ENCODE data around the gene EMC6. TPM values are rescaled to one million over a fixed set of nuclear protein-coding genes. Genes with fewer than 3 reads are reported as not detected.
A peak's percentile ranks its signal among the peaks of the same experiment; 100 is the strongest.

EMC6 gene
- total RNA-seq, 1 donor from 2014 or later = 43.0 TPM

DNA sequence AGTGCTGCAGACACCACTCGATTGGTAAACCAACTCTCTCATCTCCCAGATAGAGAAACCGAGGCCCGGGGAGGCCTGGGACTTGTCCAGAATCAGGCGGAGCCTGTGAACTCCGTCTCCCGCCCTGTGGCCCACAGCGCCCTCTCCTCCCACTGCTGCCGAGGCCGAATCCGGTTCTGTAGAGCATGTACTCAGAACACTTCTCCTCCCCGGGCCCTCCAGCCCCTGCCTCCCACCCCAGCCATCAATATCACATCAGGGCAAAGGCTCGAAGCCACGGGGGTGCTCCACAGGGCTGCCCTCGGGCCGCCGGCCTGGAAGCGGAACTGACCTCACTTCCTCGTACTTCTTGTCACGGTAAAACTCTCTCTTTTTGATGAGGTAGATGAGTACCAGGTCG, 13.0 kb downstream of the EMC6 start:
- TF ChIP-seq, protein P1, sequence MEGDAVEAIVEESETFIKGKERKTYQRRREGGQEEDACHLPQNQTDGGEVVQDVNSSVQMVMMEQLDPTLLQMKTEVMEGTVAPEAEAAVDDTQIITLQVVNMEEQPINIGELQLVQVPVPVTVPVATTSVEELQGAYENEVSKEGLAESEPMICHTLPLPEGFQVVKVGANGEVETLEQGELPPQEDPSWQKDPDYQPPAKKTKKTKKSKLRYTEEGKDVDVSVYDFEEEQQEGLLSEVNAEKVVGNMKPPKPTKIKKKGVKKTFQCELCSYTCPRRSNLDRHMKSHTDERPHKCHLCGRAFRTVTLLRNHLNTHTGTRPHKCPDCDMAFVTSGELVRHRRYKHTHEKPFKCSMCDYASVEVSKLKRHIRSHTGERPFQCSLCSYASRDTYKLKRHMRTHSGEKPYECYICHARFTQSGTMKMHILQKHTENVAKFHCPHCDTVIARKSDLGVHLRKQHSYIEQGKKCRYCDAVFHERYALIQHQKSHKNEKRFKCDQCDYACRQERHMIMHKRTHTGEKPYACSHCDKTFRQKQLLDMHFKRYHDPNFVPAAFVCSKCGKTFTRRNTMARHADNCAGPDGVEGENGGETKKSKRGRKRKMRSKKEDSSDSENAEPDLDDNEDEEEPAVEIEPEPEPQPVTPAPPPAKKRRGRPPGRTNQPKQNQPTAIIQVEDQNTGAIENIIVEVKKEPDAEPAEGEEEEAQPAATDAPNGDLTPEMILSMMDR (IDR thresholded peaks at IDR 0.05; ENCODE audit: unreplicated experiment) = no peak
- DNase-seq (ENCODE audit: low spot score) = no peak
- no peak overlapping the region for H3K27ac Mint-ChIP-seq (ENCODE audit: unreplicated experiment)

DNA sequence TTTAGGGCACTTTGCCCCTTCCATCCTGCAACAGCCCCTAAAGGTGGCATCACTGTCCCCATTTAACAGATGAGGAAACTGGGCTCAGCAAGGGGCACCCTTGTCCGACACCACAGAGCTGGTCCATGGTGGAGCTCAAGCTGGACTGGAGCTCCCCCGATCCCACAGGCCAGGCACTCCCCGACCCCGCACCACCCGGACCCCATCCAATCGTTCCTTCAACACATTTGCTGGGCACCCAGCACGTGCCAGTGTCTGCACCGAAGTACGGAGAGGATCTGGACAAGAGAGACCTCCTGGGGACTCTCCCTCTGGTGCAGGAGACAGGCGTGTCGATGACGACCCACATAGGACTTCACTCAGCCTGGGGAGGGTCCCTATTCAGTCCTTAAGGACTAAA, 13.4 kb downstream of the EMC6 start:
- H3K4me1 Mint-ChIP-seq (ENCODE audit: unreplicated experiment) = no peaks in the 10 kb centered on the region
- peaks cover 6% of the 10 kb centered on the region for H3K27me3 Mint-ChIP-seq (ENCODE audit: unreplicated experiment)
- TF ChIP-seq, protein P1 (IDR thresholded peaks at IDR 0.05; ENCODE audit: unreplicated experiment) = no peak
- H3K4me3 Mint-ChIP-seq (ENCODE audit: unreplicated experiment) = no peak overlapping the region
- no peak overlapping the region for H3K27ac Mint-ChIP-seq (ENCODE audit: unreplicated experiment)
- DNase-seq (ENCODE audit: low spot score) = no peak
- H3K36me3 Mint-ChIP-seq (ENCODE audit: low read depth, unreplicated experiment) = no peaks in the 10 kb centered on the region
- no peaks in the 10 kb centered on the region for H3K9me3 Mint-ChIP-seq (ENCODE audit: unreplicated experiment)

More for the DNA sequence above, 13.0 kb downstream of the EMC6 start:
- no peaks in the 10 kb centered on the region for H3K4me1 Mint-ChIP-seq (ENCODE audit: unreplicated experiment)
- peaks cover 6% of the 10 kb centered on the region for H3K27me3 Mint-ChIP-seq (ENCODE audit: unreplicated experiment)
- no peak overlapping the region for H3K4me3 Mint-ChIP-seq (ENCODE audit: unreplicated experiment)
- H3K36me3 Mint-ChIP-seq (ENCODE audit: low read depth, unreplicated experiment) = no peaks in the 10 kb centered on the region
- H3K9me3 Mint-ChIP-seq (ENCODE audit: unreplicated experiment) = no peaks in the 10 kb centered on the region

DNA sequence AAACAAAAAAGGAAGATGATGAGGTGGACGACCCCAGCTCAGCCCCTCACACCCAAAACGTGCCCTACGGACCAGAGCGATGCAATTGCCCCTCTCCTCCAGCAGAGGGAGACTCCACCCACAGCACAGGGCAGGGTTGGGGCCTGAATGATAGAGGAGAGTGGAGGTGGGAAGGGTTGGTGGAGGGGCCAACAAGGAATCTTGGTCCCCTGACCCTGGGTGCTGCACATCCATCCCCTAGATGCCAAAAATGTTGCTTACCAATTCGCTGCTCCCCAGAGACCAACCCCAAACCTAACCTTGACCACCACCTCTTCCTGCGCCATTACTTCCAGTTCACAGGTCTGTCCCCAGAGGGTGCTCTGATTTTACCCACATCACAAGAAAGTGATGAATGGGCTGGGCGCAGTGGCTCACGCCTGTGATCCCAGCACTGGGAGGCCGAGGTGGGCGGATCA, 14.5 kb downstream of the EMC6 start:
- TF ChIP-seq, protein P1 (IDR thresholded peaks at IDR 0.05; ENCODE audit: unreplicated experiment) = peak; percentile 94
- Mint-ChIP-seq H3K27ac (ENCODE audit: unreplicated experiment) (no peak overlapping the region), H3K4me1 (ENCODE audit: unreplicated experiment) (no peaks in the 10 kb centered on the region), H3K9me3 (ENCODE audit: unreplicated experiment) (no peaks in the 10 kb centered on the region), H3K36me3 (ENCODE audit: low read depth, unreplicated experiment) (no peaks in the 10 kb centered on the region), H3K4me3 (ENCODE audit: unreplicated experiment) (no peak overlapping the region), H3K27me3 (ENCODE audit: unreplicated experiment) (peaks cover 6% of the 10 kb centered on the region)
- peak; percentile 52 for DNase-seq (ENCODE audit: low spot score)

DNA sequence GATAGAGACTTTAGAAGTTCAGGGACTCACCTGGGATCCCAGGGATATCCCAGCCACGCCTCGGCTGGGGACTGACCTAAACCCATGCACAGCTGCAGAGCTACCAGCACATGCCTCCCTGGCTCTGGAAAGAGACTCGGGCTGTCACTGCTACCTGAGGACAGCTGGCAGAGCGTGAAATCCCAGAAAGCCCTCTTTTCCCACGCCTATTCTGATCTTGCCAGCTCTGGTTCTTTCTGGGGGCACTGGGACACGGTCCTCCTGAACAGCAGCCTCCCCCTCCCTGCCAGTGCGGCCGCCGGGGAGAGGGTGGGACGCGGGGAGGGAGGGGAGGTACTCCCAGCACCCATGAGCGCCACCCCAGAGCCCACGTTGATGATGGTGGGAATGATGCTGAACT, 16.6 kb downstream of the EMC6 start:
- peaks cover 12% of the 10 kb centered on the region for H3K27me3 Mint-ChIP-seq (ENCODE audit: unreplicated experiment)
- DNase-seq (ENCODE audit: low spot score) = no peak
- TF ChIP-seq, protein P1 (IDR thresholded peaks at IDR 0.05; ENCODE audit: unreplicated experiment) = no peak

DNA sequence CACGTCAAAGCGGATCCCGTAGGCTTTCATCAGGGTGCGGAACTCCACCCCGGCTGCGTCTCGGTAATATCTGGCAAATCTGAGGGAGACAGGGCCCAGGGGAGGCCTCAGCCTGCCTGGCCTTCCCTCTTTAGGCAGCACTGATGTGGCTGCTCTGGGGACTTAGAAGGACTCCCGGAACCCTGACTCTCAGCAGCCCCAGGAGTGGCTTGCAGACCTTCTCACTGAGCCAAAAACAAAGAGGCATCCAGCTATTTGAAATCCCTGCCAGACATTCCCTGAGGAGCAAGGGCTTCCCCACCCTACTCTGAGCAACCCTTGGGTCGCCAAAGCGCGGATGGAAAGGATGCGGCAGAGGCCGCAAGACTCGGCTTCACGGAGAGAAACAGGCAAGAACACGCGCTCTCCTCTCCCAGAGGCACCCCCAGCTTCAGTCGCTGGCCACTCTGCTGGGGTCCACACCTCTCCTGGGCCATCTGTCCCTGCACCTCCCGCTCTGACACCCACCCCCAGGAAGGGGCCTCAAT, 19.5 kb downstream of the EMC6 start:
- Mint-ChIP-seq H3K27me3 (ENCODE audit: unreplicated experiment) (peaks cover 9% of the 10 kb centered on the region), H3K9me3 (ENCODE audit: unreplicated experiment) (no peaks in the 10 kb centered on the region), H3K36me3 (ENCODE audit: low read depth, unreplicated experiment) (peaks cover 4% of the 10 kb centered on the region), H3K27ac (ENCODE audit: unreplicated experiment) (no peak overlapping the region), H3K4me3 (ENCODE audit: unreplicated experiment) (no peak overlapping the region), H3K4me1 (ENCODE audit: unreplicated experiment) (peaks cover 4% of the 10 kb centered on the region)
- no peak for DNase-seq (ENCODE audit: low spot score)
- TF ChIP-seq, protein P1 (IDR thresholded peaks at IDR 0.05; ENCODE audit: unreplicated experiment) = no peak

More for the DNA sequence above, 16.6 kb downstream of the EMC6 start:
- H3K9me3 Mint-ChIP-seq (ENCODE audit: unreplicated experiment) = no peaks in the 10 kb centered on the region
- H3K36me3 Mint-ChIP-seq (ENCODE audit: low read depth, unreplicated experiment) = peaks cover 4% of the 10 kb centered on the region
- H3K4me1 Mint-ChIP-seq (ENCODE audit: unreplicated experiment) = peaks cover 4% of the 10 kb centered on the region
- no peak overlapping the region for H3K4me3 Mint-ChIP-seq (ENCODE audit: unreplicated experiment)
- H3K27ac Mint-ChIP-seq (ENCODE audit: unreplicated experiment) = no peak overlapping the region

All from endothelial cell (in vitro differentiated cells).